ENCODE measurements around the gene PRSS8.

PRSS8 gene

GRCh38 chr16:31135535-31136286 is at the start of gene PRSS8:
Gene PRSS8, minus strand, starts transcription at chr16:31135727. Its CDS starts 229 bp downstream, at chr16:31135498.
- TF ChIP-seq CTCF (IDR thresholded peaks at IDR 0.05; ENCODE audit: low read depth, low read length, missing control alignments) = no peak
- no peak for DNase-seq (ENCODE audit: low read depth)
- no peak within 1 kb of the TSS for H3K4me3 ChIP-seq (ENCODE audit: low read depth, low read length)
- in situ Hi-C loops (cut with HindIII; ENCODE audit: low sequenced_read_pairs) = no loop called here

GRCh38 chr16:31184888-31185287 is 49.4 kb upstream of the PRSS8 start:
- in situ Hi-C loops (cut with HindIII; ENCODE audit: low sequenced_read_pairs) = no loop called here
- H3K4me3 ChIP-seq (ENCODE audit: low read depth, low read length) = no peak overlapping the region
- no peak for TF ChIP-seq CTCF (IDR thresholded peaks at IDR 0.05; ENCODE audit: low read depth, low read length, missing control alignments)
- DNase-seq (ENCODE audit: low read depth) = no peak

DNA sequence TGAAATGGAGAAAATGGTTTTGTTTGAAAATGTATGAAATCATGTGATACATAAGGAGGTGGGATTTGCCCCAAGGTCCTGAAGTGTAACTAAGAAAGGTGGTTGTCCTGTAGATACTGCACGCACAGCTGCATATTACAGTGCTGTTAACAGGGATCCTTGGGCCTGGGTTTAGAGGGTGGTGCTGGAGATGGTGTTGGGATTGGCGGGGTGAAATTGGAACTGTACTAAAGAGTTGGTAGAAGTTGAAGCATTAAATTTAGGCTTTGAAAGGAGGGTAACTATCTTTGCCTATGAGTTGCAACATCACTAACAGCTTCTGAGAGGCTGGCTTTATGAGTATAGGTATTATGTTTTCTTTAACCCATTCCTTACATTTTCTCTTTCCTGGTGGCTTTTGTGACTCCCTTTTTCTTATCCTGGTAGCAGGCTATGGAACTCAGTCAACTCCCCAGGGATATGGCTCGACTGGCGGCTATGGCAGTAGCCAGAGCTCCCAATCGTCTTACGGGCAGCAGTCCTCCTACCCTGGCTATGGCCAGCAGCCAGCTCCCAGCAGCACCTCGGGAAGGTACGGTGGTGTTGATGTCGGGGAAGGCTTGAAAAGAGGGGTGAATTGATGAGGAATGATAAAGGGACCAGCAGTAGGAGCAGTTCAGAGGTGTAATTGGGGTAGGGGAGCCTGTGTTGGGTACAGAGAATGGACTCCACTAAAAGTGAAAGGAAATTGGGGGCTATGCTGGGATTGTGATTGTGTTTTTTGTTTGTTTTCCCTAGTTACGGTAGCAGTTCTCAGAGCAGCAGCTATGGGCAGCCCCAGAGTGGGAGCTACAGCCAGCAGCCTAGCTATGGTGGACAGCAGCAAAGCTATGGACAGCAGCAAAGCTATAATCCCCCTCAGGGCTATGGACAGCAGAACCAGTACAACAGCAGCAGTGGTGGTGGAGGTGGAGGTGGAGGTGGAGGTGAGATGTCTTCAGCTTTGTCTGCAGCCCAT is 48.2 kb upstream of the PRSS8 start:
- H3K4me3 ChIP-seq (ENCODE audit: low read depth, low read length) = no peak overlapping the region
- DNase-seq (ENCODE audit: low read depth) = no peak
- in situ Hi-C loops (cut with HindIII; ENCODE audit: low sequenced_read_pairs) = no loop called here
- no peak for TF ChIP-seq CTCF (IDR thresholded peaks at IDR 0.05; ENCODE audit: low read depth, low read length, missing control alignments)

- H3K4me3 ChIP-seq (ENCODE audit: low read depth, low read length) = peak overlapping the region; percentile 94
- in situ Hi-C loops (cut with HindIII; ENCODE audit: low sequenced_read_pairs) = no loop called here
- TF ChIP-seq CTCF (IDR thresholded peaks at IDR 0.05; ENCODE audit: low read depth, low read length, missing control alignments) = no peak
These were observed 46.9 kb upstream of the PRSS8 start for GRCh38 chr16:31182391-31182790.

DNA sequence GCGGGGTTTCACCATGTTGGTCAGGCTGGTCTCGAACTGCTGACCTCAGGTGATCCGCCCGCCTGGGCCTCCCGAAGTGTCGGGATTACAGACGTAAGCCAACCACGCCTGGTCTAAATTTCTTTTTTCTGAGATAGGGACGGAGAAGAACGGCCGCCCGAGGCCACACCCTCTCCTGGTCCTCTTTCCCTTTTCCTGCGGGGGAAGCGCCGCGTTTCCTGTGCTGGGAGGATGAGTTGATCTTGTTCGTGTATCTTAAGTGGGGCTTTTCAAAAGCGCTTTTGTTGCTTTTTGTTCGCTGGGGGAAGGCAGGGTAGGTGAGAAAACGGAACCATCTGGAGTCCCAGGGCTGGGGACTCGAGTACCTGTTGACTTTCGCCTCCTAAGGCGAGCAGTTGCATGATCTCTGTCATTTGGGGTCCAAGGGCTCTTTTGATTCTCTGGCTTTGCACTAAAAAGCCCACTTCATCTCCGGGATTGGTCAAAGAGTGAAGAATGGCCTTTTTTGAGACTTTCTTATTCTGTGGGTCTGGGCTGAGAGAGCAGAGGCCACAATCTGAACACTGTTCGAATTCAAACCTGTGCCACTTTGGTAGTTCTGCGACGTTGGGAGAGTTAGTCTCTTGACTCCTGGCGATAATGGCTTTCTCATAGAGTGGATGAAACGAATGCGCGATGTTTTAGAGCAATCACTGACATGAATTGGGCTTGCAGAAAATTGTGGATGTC is 45.7 kb upstream of the PRSS8 start:
- in situ Hi-C loops (cut with HindIII; ENCODE audit: low sequenced_read_pairs) = no loop called here
- TF ChIP-seq CTCF (IDR thresholded peaks at IDR 0.05; ENCODE audit: low read depth, low read length, missing control alignments) = no peak
- H3K4me3 ChIP-seq (ENCODE audit: low read depth, low read length) = peak overlapping the region; percentile 94
- no peak for DNase-seq (ENCODE audit: low read depth)

More at GRCh38 chr16:31182391-31182790, 46.9 kb upstream of the PRSS8 start:
- no peak for DNase-seq (ENCODE audit: low read depth)

All from astrocyte of the cerebellum (primary cell).